Activated T-helper 2 cell treated with anti-CD3 and anti-CD28 coated beads, Interferon-gamma antibody, Interleukin-2, Interleukin-4, amounts not matched to agents 10 μg/mL and 5 μg/mL and 100 μg/mL, durations not matched to agents 14 hours and 24 hours and 36 hours (primary cell): ENCODE measurements around the gene CAPN13. TPM values are rescaled to one million over a fixed set of nuclear protein-coding genes. Genes with fewer than 3 reads are reported as not detected.

ENCODE experiments used
- DNase-seq: peaks from one replicate; pipeline ENCODE4 v3.0.0; 2021; ENCODE audit warnings: low spot score
- H3K27ac Mint-ChIP-seq: one replicate; pipeline ENCODE4 v1.8.0; 2021; ENCODE audit warnings: mixed read lengths
- H3K27me3 Mint-ChIP-seq: one replicate; pipeline ENCODE4 v1.8.0; 2021; ENCODE audit warnings: low read depth, mixed read lengths
- H3K36me3 Mint-ChIP-seq: one replicate; pipeline ENCODE4 v1.8.0; 2021; ENCODE audit warnings: low read depth, mixed read lengths
- H3K4me1 Mint-ChIP-seq: one replicate; pipeline ENCODE4 v1.8.0; 2021; ENCODE audit warnings: low read depth, mixed read lengths
- H3K4me3 Mint-ChIP-seq: one replicate; pipeline ENCODE4 v1.8.0; 2021; ENCODE audit warnings: low read depth, mild to moderate bottlenecking, moderate library complexity, mixed read lengths
- H3K9me3 Mint-ChIP-seq: one replicate; pipeline ENCODE4 v1.8.0; 2021; ENCODE audit warnings: mixed read lengths
- intact Hi-C: fragments of 100-400 bp; cut with micrococcal nuclease; formaldehyde crosslinking; loops from one replicate; pipeline ENCODE4 v1.15.1; 2023
- total RNA-seq: library from RNA; stranded (reverse); gene quantifications from 2 replicates; pipeline ENCODE4 v1.2.3, GENCODE V29; 2022

Gene CAPN13
- total RNA-seq, 1 donor from 2014 or later = not detected

- intact Hi-C loops = loop anchor here (5.0 kb wide), 1 partner anchor 603 kb away; no protein-coding TSS in a partner anchor
- no peak overlapping the region for H3K27ac Mint-ChIP-seq
- no peak for DNase-seq
- peaks cover 11% of the 10 kb centered on the region for H3K27me3 Mint-ChIP-seq
- H3K4me1 Mint-ChIP-seq = no peaks in the 10 kb centered on the region
- no peaks in the 10 kb centered on the region for H3K36me3 Mint-ChIP-seq
- no peaks in the 10 kb centered on the region for H3K9me3 Mint-ChIP-seq
- no peak overlapping the region for H3K4me3 Mint-ChIP-seq
Measured at GRCh38 chr2:30729031-30729430, 78.2 kb downstream of the CAPN13 start.

DNA sequence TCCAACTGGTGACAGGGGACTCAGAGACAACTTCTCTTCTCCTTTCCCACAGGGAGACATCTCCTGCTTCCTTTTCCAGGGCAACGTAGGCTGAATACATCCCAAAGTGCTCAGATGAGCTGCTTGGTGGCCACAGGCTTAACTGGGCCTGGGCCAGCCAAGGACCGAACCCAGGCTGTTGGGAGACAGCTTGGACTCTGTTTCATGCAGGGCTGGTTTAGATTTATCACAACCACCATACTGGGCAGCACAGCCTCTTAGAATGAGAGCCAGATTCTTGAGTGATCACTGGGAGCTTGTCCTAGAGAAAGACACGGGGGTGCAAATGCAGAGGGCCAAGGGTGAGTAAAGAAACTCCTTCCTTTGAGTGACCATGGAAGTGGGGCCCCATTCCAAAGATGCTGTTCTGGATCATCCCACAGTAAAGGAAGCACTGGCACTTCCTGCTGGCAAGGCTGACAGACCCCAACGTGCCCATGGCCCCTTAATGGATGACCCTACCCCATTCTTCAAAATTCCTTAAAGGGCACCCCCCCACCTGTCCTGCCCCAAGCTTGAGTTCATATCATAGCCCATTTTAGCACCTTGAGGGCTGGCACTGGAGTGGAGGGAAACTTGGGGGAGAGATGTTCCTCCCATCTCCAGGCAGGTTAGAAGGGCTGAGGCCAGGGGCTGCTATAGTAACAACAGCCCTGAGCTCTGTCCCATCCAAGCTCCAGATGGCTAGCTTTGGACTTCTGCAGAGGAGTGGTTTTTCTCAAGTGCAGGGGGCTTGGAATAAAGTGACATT is 84.1 kb downstream of the CAPN13 start:
- Mint-ChIP-seq H3K4me1 (no peaks in the 10 kb centered on the region), H3K4me3 (no peak overlapping the region), H3K27ac (no peak overlapping the region), H3K9me3 (no peaks in the 10 kb centered on the region), H3K27me3 (peaks cover 24% of the 10 kb centered on the region), H3K36me3 (no peaks in the 10 kb centered on the region)
- intact Hi-C loops = no loop called here
- DNase-seq = no peak

DNA sequence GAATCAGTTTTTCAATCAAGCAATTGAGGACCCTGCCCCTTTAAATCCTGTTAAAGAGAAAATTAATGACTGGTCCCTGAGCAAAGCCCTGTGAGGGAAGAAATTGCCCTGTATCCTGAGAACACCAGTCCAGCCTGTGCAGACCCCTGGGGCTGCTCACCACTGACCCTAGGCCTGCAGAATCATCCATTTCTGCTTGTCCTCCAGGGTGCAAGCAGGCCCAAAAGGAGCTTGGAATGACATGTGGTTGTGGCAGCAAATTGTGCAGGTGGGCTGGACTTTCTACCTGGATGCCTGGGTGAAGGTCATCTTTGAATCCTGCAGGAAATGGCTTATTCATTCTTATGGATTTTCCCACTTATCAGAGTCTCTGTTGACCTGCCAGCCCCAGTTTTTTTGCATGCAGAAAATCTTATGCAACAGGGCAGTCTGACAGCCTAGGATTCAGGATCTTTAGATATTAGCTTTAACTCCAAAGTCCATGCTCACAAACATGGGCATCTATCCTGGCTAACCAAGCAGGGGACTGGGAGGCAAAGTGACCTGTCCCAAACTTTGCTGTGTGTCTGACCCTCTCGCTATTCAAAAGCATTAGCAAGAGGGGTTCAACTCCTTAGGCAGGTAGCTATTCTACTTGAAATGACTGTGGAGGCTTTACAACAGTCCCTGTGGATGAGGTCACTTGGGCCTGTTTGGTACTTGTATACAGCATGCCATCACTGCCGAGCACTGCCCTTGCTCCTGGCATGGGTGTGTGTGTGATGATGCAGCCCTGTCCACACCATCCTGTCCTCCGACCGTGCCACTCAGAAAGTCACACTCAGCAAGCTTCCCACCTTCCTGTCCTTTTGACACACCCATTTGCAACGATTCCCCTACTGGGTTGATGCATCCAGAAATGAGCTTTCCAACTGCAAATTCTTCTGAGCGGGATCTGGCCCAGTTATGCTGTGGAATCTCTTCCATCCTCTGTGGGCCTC is 85.3 kb downstream of the CAPN13 start:
- no peak overlapping the region for H3K4me3 Mint-ChIP-seq
- no peak overlapping the region for H3K27ac Mint-ChIP-seq
- H3K36me3 Mint-ChIP-seq = no peaks in the 10 kb centered on the region
- no peaks in the 10 kb centered on the region for H3K9me3 Mint-ChIP-seq
- intact Hi-C loops = no loop called here
- H3K4me1 Mint-ChIP-seq = no peaks in the 10 kb centered on the region
- DNase-seq = no peak
- H3K27me3 Mint-ChIP-seq = peaks cover 20% of the 10 kb centered on the region

DNA sequence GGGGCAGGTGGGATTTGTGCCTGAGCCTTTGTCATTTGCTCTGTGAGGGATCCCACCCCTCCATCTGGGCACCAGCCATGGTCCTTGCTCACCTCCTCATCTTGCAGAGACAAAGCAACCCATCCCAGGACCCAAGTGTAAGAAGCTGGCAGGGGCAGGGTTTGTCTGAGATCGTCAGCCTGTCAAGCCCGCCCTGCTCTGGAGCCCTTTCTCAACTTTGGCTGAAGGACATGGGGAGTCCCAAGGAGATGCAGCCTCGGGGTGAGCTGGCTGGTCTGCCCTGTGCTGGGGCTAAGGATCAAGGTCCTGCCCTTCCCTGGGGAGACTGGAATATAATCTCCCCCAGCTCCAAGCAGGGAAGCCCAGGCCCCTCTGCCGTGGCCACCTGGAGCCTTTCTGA is 86.0 kb downstream of the CAPN13 start:
- intact Hi-C loops = no loop called here
- Mint-ChIP-seq H3K36me3 (no peaks in the 10 kb centered on the region), H3K4me1 (no peaks in the 10 kb centered on the region), H3K27ac (no peak overlapping the region), H3K9me3 (no peaks in the 10 kb centered on the region), H3K27me3 (peaks cover 20% of the 10 kb centered on the region), H3K4me3 (no peak overlapping the region)
- no peak for DNase-seq

- H3K4me3 Mint-ChIP-seq = no peak overlapping the region
- intact Hi-C loops = loop anchor here (10.0 kb wide), 1 partner anchor 808 kb away; no protein-coding TSS in a partner anchor
Measured at GRCh38 chr2:30717081-30717650, 90.1 kb downstream of the CAPN13 start.

DNA sequence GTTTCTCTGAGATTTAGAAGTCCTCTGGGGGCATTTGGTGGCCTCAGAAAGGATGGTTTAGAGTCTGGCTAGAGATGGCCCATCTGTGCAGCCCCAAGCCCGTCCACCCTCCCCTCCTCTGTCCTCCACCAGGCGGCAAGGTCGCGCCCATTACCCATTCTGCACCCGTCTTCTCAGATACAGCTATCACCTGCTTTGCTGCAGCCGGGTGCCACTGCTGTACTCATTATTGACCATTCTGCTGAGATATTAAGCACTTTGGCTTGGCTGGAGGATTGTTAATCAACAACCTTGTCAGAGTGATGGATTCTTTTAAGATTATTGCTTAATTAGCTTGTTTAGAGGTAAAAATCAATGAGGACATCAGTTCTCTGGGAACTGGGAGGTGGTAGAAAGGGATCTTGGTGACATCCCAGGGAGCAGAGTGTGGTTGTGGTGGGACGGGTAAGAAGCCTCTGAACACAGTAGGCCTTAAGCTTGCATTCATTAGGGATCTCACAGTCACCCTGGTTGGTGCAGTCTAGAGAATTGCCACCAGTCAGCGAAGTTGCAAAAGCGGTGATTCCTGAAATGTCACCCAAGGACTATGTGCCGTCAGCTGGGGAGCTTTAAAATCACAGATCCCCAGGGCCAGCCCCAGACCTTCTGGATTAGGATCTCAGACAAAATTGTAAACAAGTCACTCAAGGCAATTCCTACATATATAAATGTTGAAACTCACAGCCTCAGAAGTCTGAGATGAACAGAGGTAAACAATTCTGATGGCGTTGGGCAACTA is 90.9 kb downstream of the CAPN13 start:
- Mint-ChIP-seq H3K9me3 (no peaks in the 10 kb centered on the region), H3K27ac (no peak overlapping the region), H3K36me3 (no peaks in the 10 kb centered on the region), H3K27me3 (peaks cover 9% of the 10 kb centered on the region), H3K4me1 (peaks cover 9% of the 10 kb centered on the region), H3K4me3 (no peak overlapping the region)
- intact Hi-C loops = loop anchor here (10.0 kb wide), 1 partner anchor 808 kb away; no protein-coding TSS in a partner anchor
- peak; percentile 7 for DNase-seq

More at GRCh38 chr2:30717081-30717650, 90.1 kb downstream of the CAPN13 start:
- peaks cover 9% of the 10 kb centered on the region for H3K27me3 Mint-ChIP-seq
- DNase-seq = peak; percentile 6
- peaks cover 9% of the 10 kb centered on the region for H3K4me1 Mint-ChIP-seq
- no peaks in the 10 kb centered on the region for H3K36me3 Mint-ChIP-seq
- no peak overlapping the region for H3K27ac Mint-ChIP-seq
- no peaks in the 10 kb centered on the region for H3K9me3 Mint-ChIP-seq

- H3K27me3 Mint-ChIP-seq = peaks cover 6% of the 10 kb centered on the region
- no peaks in the 10 kb centered on the region for H3K36me3 Mint-ChIP-seq
- no peak overlapping the region for H3K4me3 Mint-ChIP-seq
- peaks cover 9% of the 10 kb centered on the region for H3K4me1 Mint-ChIP-seq
- intact Hi-C loops = loop anchor here (1.0 to 10.0 kb wide), 6 partner anchors 147 to 810 kb away; partner anchors contain the start of gene YPEL5
- H3K9me3 Mint-ChIP-seq = no peaks in the 10 kb centered on the region
- H3K27ac Mint-ChIP-seq = no peak overlapping the region
- DNase-seq = peak; percentile 7
Measured at GRCh38 chr2:30714811-30715709, 92.2 kb downstream of the CAPN13 start.

DNA sequence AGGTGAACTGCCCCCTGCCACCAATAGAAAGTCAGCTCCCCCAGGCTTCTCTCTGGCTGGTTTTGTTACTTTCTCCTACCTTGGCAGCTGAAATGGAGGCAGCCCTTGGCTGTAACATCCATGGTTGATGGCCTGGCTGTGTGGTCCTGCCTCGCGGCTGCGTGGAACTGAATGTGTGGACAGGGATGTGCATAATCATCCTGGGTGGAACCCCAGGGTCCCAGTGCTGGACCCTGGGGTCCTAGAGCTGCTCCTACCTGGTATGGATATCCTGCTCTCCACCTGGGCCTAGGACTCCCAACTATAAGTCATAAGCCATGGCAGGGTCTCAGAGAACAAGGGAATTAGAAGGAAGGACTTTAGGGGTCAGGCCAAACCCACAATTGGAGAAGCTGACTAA is 93.5 kb downstream of the CAPN13 start:
- no peaks in the 10 kb centered on the region for H3K9me3 Mint-ChIP-seq
- H3K27me3 Mint-ChIP-seq = peaks cover under 1% of the 10 kb centered on the region
- no peak overlapping the region for H3K27ac Mint-ChIP-seq
- peaks cover 9% of the 10 kb centered on the region for H3K4me1 Mint-ChIP-seq
- no peaks in the 10 kb centered on the region for H3K36me3 Mint-ChIP-seq
- no peak for DNase-seq
- no peak overlapping the region for H3K4me3 Mint-ChIP-seq
- intact Hi-C loops = loop anchor here (1.0 to 10.0 kb wide), 6 partner anchors 149 to 811 kb away; partner anchors contain the start of gene YPEL5

DNA sequence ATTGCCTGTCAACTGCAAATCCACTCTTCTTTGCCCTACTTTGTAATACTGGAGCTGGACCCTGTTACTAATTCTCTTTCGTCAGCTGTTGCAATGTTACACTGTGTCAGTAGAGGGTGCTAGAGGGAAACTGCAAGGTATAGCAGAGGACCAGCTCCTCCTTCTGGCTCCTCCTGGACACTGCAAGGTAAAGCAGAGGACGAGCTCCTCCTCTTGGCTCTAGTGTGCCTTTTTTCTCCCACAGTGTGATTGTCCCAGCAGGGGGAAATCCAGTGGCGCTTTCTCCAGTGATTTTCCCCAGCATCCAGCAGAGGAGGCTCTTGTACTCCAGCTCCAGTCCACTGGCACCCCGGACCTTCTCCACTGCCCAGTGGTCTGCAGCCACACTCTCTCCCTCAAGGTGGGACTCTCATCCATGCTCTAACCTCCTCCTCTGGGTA is 95.6 kb downstream of the CAPN13 start:
- intact Hi-C loops = loop anchor here (1.0 to 10.0 kb wide), 6 partner anchors 151 to 813 kb away; partner anchors contain the start of gene YPEL5
- Mint-ChIP-seq H3K27ac (no peak overlapping the region), H3K9me3 (no peaks in the 10 kb centered on the region), H3K4me3 (no peak overlapping the region), H3K27me3 (no peaks in the 10 kb centered on the region), H3K4me1 (peaks cover 9% of the 10 kb centered on the region), H3K36me3 (no peaks in the 10 kb centered on the region)
- peak; percentile 79 for DNase-seq

DNA sequence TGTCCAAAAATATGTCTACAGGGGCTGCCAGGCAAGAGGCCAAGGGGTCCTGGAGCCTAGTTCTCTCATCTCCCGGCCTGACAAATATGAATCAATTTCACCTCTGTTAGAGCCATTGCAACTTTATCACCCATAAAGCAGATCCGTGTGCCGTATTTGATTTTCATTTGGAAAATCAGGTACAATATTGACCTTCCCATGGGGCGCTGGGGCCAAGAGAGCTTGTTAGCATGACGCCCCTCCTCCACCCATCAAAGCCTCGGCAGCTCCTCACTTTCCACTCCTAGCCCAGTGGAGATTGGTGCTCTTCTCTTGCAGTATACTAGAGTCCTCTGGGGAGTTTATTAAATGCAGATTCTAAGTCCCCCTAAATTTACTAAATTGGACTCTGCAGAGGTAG is 96.8 kb downstream of the CAPN13 start:
- H3K27me3 Mint-ChIP-seq = no peaks in the 10 kb centered on the region
- no peaks in the 10 kb centered on the region for H3K36me3 Mint-ChIP-seq
- H3K4me3 Mint-ChIP-seq = no peak overlapping the region
- H3K27ac Mint-ChIP-seq = no peak overlapping the region
- peaks cover 9% of the 10 kb centered on the region for H3K4me1 Mint-ChIP-seq
- intact Hi-C loops = loop anchor here (5.0 to 10.0 kb wide), 4 partner anchors 152 to 814 kb away; partner anchors contain the start of gene YPEL5
- no peak for DNase-seq
- H3K9me3 Mint-ChIP-seq = no peaks in the 10 kb centered on the region

- H3K27me3 Mint-ChIP-seq = no peaks in the 10 kb centered on the region
- intact Hi-C loops = loop anchor here (5.0 to 10.0 kb wide), 4 partner anchors 152 to 815 kb away; partner anchors contain the start of gene YPEL5
- no peak overlapping the region for H3K4me3 Mint-ChIP-seq
- no peak overlapping the region for H3K27ac Mint-ChIP-seq
- H3K9me3 Mint-ChIP-seq = no peaks in the 10 kb centered on the region
- no peaks in the 10 kb centered on the region for H3K36me3 Mint-ChIP-seq
- peak; percentile 6 for DNase-seq
- H3K4me1 Mint-ChIP-seq = peaks cover 5% of the 10 kb centered on the region
Measured at GRCh38 chr2:30710016-30710415, 97.2 kb downstream of the CAPN13 start.
